GM12875 (cell line): ENCODE measurements around the gene CCDC15.

Experiments used
- H3K4me3 ChIP-seq: one replicate; pipeline ENCODE4 v1.5.1; 2011; ENCODE audit warnings: low read depth, low read length, control low read depth
- TF ChIP-seq, protein P1 (sequence below): IDR thresholded peaks from 2 replicates; pipeline ENCODE4 v1.5.1; 2011; ENCODE audit warnings: low read depth, mild to moderate bottlenecking, control low read depth, inconsistent platforms, low read length, moderate library complexity, borderline replicate concordance; ENCODE audit not compliant: insufficient read depth

CCDC15 gene

DNA sequence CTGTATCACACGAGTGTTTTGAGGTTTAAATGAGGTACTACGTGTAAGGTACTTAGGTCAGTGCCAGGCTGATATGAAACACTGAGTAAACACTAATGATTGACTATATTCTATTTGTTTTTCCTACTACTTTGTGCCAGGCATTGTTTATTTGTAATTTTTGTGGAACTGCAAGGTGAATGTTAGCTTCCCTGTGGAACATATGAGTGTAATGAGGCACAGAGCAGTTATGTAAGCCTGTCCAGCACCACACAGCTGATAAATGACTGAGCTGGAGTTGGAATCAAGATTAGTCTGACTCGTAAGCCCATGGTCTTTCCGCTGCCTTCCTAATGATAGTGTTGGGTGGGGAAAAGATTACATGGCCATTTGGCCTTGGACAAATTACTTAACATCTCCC is 115.0 kb downstream of the CCDC15 start:
- TF ChIP-seq, protein P1, sequence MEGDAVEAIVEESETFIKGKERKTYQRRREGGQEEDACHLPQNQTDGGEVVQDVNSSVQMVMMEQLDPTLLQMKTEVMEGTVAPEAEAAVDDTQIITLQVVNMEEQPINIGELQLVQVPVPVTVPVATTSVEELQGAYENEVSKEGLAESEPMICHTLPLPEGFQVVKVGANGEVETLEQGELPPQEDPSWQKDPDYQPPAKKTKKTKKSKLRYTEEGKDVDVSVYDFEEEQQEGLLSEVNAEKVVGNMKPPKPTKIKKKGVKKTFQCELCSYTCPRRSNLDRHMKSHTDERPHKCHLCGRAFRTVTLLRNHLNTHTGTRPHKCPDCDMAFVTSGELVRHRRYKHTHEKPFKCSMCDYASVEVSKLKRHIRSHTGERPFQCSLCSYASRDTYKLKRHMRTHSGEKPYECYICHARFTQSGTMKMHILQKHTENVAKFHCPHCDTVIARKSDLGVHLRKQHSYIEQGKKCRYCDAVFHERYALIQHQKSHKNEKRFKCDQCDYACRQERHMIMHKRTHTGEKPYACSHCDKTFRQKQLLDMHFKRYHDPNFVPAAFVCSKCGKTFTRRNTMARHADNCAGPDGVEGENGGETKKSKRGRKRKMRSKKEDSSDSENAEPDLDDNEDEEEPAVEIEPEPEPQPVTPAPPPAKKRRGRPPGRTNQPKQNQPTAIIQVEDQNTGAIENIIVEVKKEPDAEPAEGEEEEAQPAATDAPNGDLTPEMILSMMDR: no peak
- H3K4me3 ChIP-seq: no peak overlapping the region

DNA sequence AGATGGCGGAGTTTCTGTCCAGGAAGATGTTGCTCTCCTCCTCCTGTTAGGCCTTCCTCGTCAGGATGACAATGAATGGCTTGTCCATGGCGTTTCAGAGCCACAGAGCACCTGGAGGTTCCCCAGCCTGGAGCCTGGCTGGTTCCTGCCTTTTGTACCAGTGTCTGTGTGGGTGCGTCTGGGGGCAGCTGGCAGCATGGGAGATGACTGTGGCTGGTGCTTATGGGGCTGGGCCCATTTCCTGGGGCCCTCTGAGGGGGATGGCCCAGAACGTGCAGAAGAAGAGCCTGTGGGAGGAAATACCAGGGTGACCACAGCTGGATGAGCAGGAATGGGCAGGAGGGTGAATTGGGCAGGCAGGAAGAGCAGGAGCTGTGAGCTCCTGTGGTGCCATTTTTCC is 115.8 kb downstream of the CCDC15 start:
- no peak overlapping the region for H3K4me3 ChIP-seq
- TF ChIP-seq, protein P1: no peak

DNA sequence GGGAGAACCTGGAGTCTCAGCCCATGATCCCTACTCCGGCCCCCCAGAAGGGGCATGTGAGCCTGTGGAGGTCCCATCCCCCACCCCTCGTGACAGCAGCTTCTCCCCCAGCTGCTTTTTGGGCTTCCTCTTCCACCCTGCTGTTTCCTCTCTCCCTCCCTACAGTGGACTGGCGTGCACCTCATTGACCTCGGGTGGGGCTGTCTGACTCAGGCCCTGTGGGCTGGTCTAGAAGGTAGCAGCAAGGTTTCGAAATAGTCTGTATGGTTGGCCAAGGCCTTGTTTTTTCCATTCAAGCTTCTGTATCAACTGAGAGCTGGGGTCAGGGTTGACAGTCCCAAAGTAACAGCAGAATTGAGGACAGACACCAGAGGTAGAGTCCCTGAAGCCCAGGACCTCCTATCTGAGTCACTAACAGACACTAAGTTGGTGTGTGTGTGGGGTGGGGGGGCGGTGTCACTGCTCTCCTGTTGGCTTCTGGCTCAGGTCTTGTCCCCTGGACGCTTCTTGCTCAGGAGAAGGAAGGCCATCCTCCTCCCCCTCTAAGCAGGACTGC is 116.8 kb downstream of the CCDC15 start:
- no peak overlapping the region for H3K4me3 ChIP-seq
- TF ChIP-seq, protein P1: no peak

DNA sequence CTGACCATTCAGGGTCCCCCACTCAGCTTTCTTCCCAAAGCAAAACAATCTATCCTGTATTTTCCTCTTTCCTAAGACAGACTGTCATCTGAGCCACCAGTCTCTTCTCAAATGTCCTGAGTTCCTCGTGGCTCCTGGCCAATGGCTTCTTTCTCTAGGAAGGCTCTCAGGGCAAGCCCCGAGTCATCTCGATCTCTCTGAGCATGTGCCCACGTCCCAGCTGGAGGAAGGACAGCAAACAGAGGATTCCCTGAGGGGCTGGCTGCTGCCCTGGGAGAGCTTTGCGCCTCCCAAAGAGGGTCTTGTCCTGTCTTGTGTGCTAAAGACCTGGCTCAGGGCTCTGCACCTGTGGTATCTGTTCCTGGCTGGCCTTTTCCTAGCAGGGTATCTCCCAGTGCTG is 117.4 kb downstream of the CCDC15 start:
- H3K4me3 ChIP-seq: no peak overlapping the region
- TF ChIP-seq, protein P1: no peak

DNA sequence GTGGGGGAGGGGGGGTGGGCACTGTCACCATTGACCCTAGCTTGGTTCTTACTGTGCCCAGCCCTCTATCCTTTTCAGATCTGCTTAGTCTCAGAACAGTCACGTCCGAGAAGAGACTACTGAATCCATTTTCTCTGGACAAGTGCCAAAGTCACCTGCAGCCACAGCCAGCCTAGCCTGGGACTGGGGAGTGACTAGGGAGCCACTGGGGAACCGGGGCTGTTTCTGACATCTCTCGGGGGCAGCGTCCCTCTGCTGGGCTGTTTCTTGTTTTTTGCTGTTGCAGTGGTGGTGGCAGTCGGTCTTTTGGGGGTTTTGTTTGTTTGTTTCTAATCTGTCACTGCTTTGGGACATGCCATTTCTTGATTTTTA is 117.8 kb downstream of the CCDC15 start:
- TF ChIP-seq, protein P1: no peak
- H3K4me3 ChIP-seq: no peak overlapping the region

DNA sequence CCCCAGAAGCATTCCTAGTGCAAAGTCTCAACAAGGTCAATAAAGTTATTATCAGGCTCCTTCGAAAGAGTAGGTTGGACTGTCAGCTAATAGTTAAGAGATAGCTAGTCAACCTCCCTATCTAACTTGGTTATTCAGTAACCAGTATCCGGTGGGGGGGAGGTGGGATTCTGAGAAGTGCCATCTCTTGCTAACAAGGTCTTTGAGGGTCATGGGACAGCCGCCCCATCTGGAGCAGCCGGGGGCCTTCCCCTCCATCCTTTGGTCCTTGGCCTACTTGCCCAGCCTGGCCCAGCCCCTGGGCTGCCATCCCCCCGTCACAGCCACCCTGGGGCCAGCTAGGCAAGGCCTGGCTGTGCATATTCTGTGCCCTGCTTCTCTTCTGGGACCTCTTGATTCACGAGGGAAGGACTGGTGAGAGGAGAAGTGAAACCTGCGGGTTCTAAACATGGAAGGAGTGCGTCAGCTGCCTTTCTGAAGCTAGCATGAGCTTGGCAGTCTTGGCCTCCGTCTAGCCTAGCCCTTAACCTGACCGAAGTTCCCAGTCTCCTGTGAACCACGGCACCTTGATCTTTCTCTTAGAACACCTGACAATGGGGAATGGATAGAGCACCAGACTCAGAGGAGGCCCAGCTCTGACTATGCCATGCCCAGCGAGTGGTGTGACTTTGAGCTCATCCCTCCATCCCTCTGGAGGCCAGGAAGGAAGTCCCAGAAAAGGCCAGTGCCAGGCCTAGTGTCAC is 118.4 kb downstream of the CCDC15 start:
- no peak overlapping the region for H3K4me3 ChIP-seq
- TF ChIP-seq, protein P1: no peak

DNA sequence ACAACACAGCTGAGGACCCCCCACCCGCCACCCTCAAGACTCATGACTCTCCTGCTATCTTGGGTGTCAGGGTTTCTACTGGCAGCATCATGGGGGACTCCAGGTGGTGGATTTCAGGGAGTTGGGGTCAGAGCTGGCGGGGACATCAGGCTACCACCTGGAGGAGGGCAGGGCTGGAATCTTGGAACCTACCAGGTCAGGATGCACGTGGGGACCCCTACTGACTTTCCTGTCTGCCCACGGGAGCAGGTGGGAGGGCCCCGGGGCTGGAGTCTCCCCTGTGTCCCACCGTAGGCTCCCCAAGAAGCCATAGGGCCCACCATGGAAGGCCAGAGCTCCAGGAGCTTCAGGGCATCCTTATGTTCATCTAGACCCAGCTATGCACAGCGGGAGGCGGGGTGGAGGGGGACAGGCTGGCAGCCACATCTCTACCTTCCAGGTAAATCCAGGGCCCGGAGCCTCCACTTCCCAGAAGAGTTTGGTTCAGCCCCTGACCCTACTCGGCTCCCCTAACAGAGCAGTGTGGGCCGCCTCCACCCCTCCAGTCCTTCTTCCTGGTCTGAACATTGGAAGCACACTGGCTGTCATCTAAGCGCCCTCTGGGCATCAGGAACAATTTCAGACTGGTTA is 119.1 kb downstream of the CCDC15 start:
- H3K4me3 ChIP-seq: no peak overlapping the region
- TF ChIP-seq, protein P1: no peak
